SK-N-SH (cell line): Measurements from ENCODE around the gene SLC7A11. TPM values are rescaled to one million over a fixed set of nuclear protein-coding genes. Genes with fewer than 3 reads are reported as not detected.

ENCODE experiments used
- CTCF ChIA-PET: fragments of 300-600, 350-600 bp; formaldehyde crosslinking; extraction: SDS; loops from one replicate; lab custom pipeline; 2021; lab: Yijun Ruan, JAX
- POLR2A ChIA-PET: fragments of 350-600 bp; sonication (Branson Sonifier 250); formaldehyde crosslinking; extraction: SDS; loops from one replicate; lab custom pipeline; 2020; ENCODE audit warnings: antibody characterized with exemption, inconsistent platforms; lab: Yijun Ruan, JAX
- DNase-seq: peaks from one replicate; pipeline ENCODE4 v3.0.0; 2012
- H2AFZ ChIP-seq: fragments of 200-600 bp; sonication (generic); 2 replicates; pipeline ENCODE4 v1.8.1; 2016; ENCODE audit warnings: antibody characterized with exemption, mild to moderate bottlenecking, low read depth
- H3F3A ChIP-seq: fragments of 200-600 bp; sonication (generic); replicated peaks from 2 replicates; pipeline ENCODE3; 2016; ENCODE audit warnings: antibody characterized with exemption, mild to moderate bottlenecking; ENCODE audit not compliant: insufficient read depth
- H3K27ac ChIP-seq, 2 experiments: fragments of 200-500 bp in 1 of 2; fragments of 200-600 bp in 1 of 2; sonication (Bioruptor generic) in 1 of 2; sonication (generic), shearing (Covaris generic) in 1 of 2; 2 replicates each; pipeline versions ENCODE4 v1.5.1 to v1.6.1; 2014 to 2016; ENCODE audit warnings: low read depth in 2 of 2, inconsistent platforms in 1 of 2, low read length in 1 of 2, mild to moderate bottlenecking in 1 of 2, mixed read lengths in 1 of 2
- H3K27me3 ChIP-seq: fragments of 200-600 bp; sonication (generic), shearing (Covaris generic); 2 replicates; pipeline ENCODE4 v1.6.1; 2016; ENCODE audit warnings: mixed run types; ENCODE audit not compliant: insufficient read depth
- H3K36me3 ChIP-seq, 2 experiments: fragments of 200-500 bp in 1 of 2; fragments of 200-600 bp in 1 of 2; sonication (Bioruptor generic) in 1 of 2; sonication (generic) in 1 of 2; replicated peaks in 1 of 2; 2 replicates each; pipeline versions ENCODE3 to v1.5.1; 2014 to 2016; ENCODE audit warnings: low read length in 1 of 2, mild to moderate bottlenecking in 1 of 2; ENCODE audit not compliant: insufficient read depth in 2 of 2, control insufficient read depth in 1 of 2
- H3K4me1 ChIP-seq, 2 experiments: fragments of 200-500 bp in 1 of 2; fragments of 200-600 bp in 1 of 2; sonication (Bioruptor generic) in 1 of 2; sonication (generic), shearing (Covaris generic) in 1 of 2; 2 replicates each; pipeline versions ENCODE4 v1.5.1 to v1.6.1; 2014 to 2016; ENCODE audit warnings: low read depth in 1 of 2, low read length in 1 of 2, mixed run types in 1 of 2; ENCODE audit not compliant: insufficient read depth in 2 of 2, control insufficient read depth in 1 of 2
- H3K4me2 ChIP-seq: fragments of 200-600 bp; sonication (generic), shearing (Covaris generic); 2 replicates; pipeline ENCODE4 v1.6.1; 2017; ENCODE audit warnings: mixed run types
- H3K4me3 ChIP-seq, 2 experiments: fragments of 200-500 bp in 1 of 2; fragments of 200-600 bp in 1 of 2; sonication (Bioruptor generic) in 1 of 2; sonication (generic), shearing (Covaris generic) in 1 of 2; 2 replicates each; pipeline versions ENCODE4 v1.5.1 to v1.8.1; 2014 to 2016; ENCODE audit warnings: low read depth in 2 of 2, inconsistent platforms in 1 of 2, low read length in 1 of 2, mild to moderate bottlenecking in 1 of 2, mixed read lengths in 1 of 2, moderate library complexity in 1 of 2
- H3K79me2 ChIP-seq: fragments of 200-600 bp; sonication (generic); 2 replicates; pipeline ENCODE4 v1.8.1; 2017; ENCODE audit warnings: mild to moderate bottlenecking; ENCODE audit not compliant: insufficient read depth
- H3K9ac ChIP-seq: fragments of 200-600 bp; sonication (generic); 2 replicates; pipeline ENCODE4 v1.6.1; 2017; ENCODE audit warnings: mixed run types
- H3K9me2 ChIP-seq: fragments of 200-600 bp; sonication (generic); 2 replicates; pipeline ENCODE4 v1.6.1; 2017; ENCODE audit warnings: mixed run types
- H3K9me3 ChIP-seq: fragments of 200-600 bp; sonication (generic); 2 replicates; pipeline ENCODE4 v1.6.1; 2017; ENCODE audit warnings: mixed run types, mild to moderate bottlenecking, moderate library complexity
- H4K20me1 ChIP-seq: fragments of 200-600 bp; sonication (generic); 2 replicates; pipeline ENCODE4 v1.6.1; 2017; ENCODE audit warnings: mild to moderate bottlenecking, mixed run types; ENCODE audit not compliant: insufficient read depth
- CHD2 ChIP-seq: fragments of 150-350 bp; IDR thresholded peaks from 2 replicates; pipeline ENCODE4 v1.6.1; 2018; ENCODE audit warnings: low read length; ENCODE audit not compliant: partially characterized antibody
- CTCF ChIP-seq: fragments of 200-600 bp; sonication (generic); IDR thresholded peaks from 2 replicates; pipeline ENCODE4 v1.6.1; 2017; ENCODE audit warnings: antibody characterized with exemption, mild to moderate bottlenecking, moderate library complexity
- ELF1 ChIP-seq: IDR thresholded peaks from 2 replicates; pipeline ENCODE4 v1.4.0; 2012
- FOXJ3 ChIP-seq: sonication (generic); formaldehyde crosslinking; IDR thresholded peaks from 2 replicates; pipeline ENCODE4 v1.5.1; 2020; ENCODE audit warnings: mild to moderate bottlenecking, missing genetic modification reagents
- FOXM1 ChIP-seq: IDR thresholded peaks from 2 replicates; pipeline ENCODE4 v1.4.0; 2012; ENCODE audit warnings: low read depth, mild to moderate bottlenecking
- GABPA ChIP-seq: IDR thresholded peaks from 2 replicates; pipeline ENCODE4 v1.4.0; 2012; ENCODE audit warnings: low read depth, mild to moderate bottlenecking
- GATA2 ChIP-seq: sonication (generic); formaldehyde crosslinking; IDR thresholded peaks from 2 replicates; pipeline ENCODE4 v1.5.0; 2020; ENCODE audit warnings: mild to moderate bottlenecking, missing genetic modification reagents
- JUND ChIP-seq: IDR thresholded peaks from 2 replicates; pipeline ENCODE4 v1.4.0; 2012
- MAX ChIP-seq: IDR thresholded peaks from 2 replicates; pipeline ENCODE4 v1.4.0; 2012; ENCODE audit warnings: low read depth
- MEF2A ChIP-seq: IDR thresholded peaks from 2 replicates; pipeline ENCODE4 v1.4.0; 2012; ENCODE audit warnings: low read depth, borderline replicate concordance
- MXI1 ChIP-seq: IDR thresholded peaks from 2 replicates; pipeline ENCODE4 v1.6.1; 2012; ENCODE audit warnings: mild to moderate bottlenecking, low read depth, low read length, improper control_type of control experiment
- RAD21 ChIP-seq: IDR thresholded peaks from 2 replicates; pipeline ENCODE4 v1.6.1; 2012; ENCODE audit warnings: mild to moderate bottlenecking, low read length
- RFX5 ChIP-seq: IDR thresholded peaks from 2 replicates; pipeline ENCODE4 v1.6.1; 2012; ENCODE audit warnings: mild to moderate bottlenecking, improper control_type of control experiment, low read length
- SIN3A ChIP-seq: IDR thresholded peaks from 2 replicates; pipeline ENCODE4 v1.6.1; 2012; ENCODE audit warnings: low read depth, mild to moderate bottlenecking, low read length, moderate library complexity, borderline replicate concordance
- SMC3 ChIP-seq: IDR thresholded peaks from 2 replicates; pipeline ENCODE4 v1.6.1; 2012; ENCODE audit warnings: low read depth, low read length, improper control_type of control experiment
- TAF1 ChIP-seq: IDR thresholded peaks from 2 replicates; pipeline ENCODE4 v1.6.1; 2012; ENCODE audit warnings: low read depth, mild to moderate bottlenecking, low read length, moderate library complexity, borderline replicate concordance
- USF2 ChIP-seq: fragments of 150-350 bp; IDR thresholded peaks from 2 replicates; pipeline ENCODE4 v1.6.1; 2017; ENCODE audit warnings: antibody characterized with exemption, low read length, low read depth, borderline replicate concordance
- ZBTB33 ChIP-seq: IDR thresholded peaks from 2 replicates; pipeline ENCODE4 v1.4.0; 2012; ENCODE audit warnings: low read depth, borderline replicate concordance
- WGBS: methylation state at CpG from one replicate; pipeline ENCODE4 v1.1.6; 2017; ENCODE audit warnings: low lambda C conversion rate; 5-methylcytosine and 5-hydroxymethylcytosine counted together
- polyA plus RNA-seq, 3 experiments: library from polyadenylated mRNA; depleted of rRNA; stranded (reverse); fragments of >200 nt; gene quantifications; 2 replicates each; pipeline ENCODE4 v1.2.3, GENCODE V29; 2012
- TF ChIP-seq, protein P1 (sequence below): IDR thresholded peaks from 2 replicates; pipeline ENCODE4 v1.4.0; 2012; ENCODE audit warnings: low read depth, borderline replicate concordance

Gene SLC7A11
- polyA plus RNA-seq, 1 of the 3 experiments (the other 2 are of a cell fraction) = 3.1 TPM

GRCh38 chr4:138217567-138217966, 24.6 kb downstream of the SLC7A11 start:
- no peak overlapping the region for H3K9ac ChIP-seq
- H3K9me3 ChIP-seq = no peaks in the 10 kb centered on the region
- TF ChIP-seq CTCF (no peak), GABPA (no peak), ZBTB33 (no peak), FOXM1 (no peak), SIN3A (no peak), GATA2 (CRISPR knock-in tag) (no peak), MEF2A (no peak), ELF1 (no peak), FOXJ3 (CRISPR knock-in tag) (no peak), CHD2 (no peak), TAF1 (no peak), MAX (no peak), RFX5 (no peak), MXI1 (no peak), JUND (no peak), RAD21 (no peak), SMC3 (no peak), USF2 (no peak)
- TF ChIP-seq, protein P1, sequence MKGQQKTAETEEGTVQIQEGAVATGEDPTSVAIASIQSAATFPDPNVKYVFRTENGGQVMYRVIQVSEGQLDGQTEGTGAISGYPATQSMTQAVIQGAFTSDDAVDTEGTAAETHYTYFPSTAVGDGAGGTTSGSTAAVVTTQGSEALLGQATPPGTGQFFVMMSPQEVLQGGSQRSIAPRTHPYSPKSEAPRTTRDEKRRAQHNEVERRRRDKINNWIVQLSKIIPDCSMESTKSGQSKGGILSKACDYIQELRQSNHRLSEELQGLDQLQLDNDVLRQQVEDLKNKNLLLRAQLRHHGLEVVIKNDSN = no peak
- no peaks in the 10 kb centered on the region; the same call in 1 of the 2 replicates for H4K20me1 ChIP-seq
- H3K4me3 ChIP-seq = no peak overlapping the region
- DNase-seq = no peak
- no peak overlapping the region for H3K4me2 ChIP-seq
- POLR2A ChIA-PET = no interaction called here
- no peaks in the 10 kb centered on the region for H3F3A ChIP-seq
- CTCF ChIA-PET = no interaction called here
- 94% methylated on average over 5 of the region's 5 CpGs for WGBS
- H3K79me2 ChIP-seq = no peaks in the 10 kb centered on the region; the same call in 1 of the 2 replicates
- no peaks in the 10 kb centered on the region for H3K9me2 ChIP-seq
- H3K4me1 ChIP-seq = peaks cover 0 to 16% of the 10 kb centered on the region in 2 experiments; a peak in 2 of 4 replicates
- peaks cover 2 to 19% of the 10 kb centered on the region in 2 experiments for H3K36me3 ChIP-seq
- no peak overlapping the region for H2AFZ ChIP-seq
- H3K27ac ChIP-seq = no peak overlapping the region
- H3K27me3 ChIP-seq = no peaks in the 10 kb centered on the region
